ENCODE data around the gene PLCB4. TPM values are rescaled to one million over a fixed set of nuclear protein-coding genes. Genes with fewer than 3 reads are reported as not detected.

PLCB4 gene
- polyA plus RNA-seq, 1 experiment: 8.8 TPM

DNA sequence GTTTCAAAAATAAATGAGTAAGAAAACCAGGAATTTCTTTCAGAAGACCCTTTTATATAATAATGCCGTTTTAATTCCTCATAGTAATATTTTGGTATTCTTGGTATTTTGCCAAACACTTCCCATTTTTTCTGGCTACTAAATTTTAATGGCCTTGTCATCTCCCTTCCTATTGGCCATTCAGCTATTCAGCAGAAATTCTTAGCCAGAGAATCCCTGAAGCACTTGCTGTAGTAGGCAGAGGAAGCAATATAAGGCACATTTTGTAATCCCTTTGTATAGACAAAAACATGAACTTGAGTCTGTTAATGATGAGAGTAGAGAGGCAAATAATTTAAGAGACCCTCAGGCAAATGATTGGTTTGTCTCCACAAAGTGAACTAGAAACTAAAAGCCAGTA, 327.1 kb downstream of the PLCB4 start:
- CTCF ChIA-PET: interaction anchor here (0.8 to 1.8 kb wide), 2 partner anchors 12 to 638 kb away, joined by 3 to 11 read pairs; no protein-coding TSS in a partner anchor
- Histone ChIP-seq H3K36me3 (ENCODE audit: control insufficient read depth, insufficient read depth, low read length) (peaks cover 2% of the 10 kb centered on the region), H3K4me3 (ENCODE audit: low read depth, low read length) (no peak overlapping the region), H3K27me3 (ENCODE audit: control insufficient read depth, insufficient read depth, low read length) (no peaks in the 10 kb centered on the region)
- POLR2A ChIA-PET: no interaction called here
- TF ChIP-seq, protein P1, sequence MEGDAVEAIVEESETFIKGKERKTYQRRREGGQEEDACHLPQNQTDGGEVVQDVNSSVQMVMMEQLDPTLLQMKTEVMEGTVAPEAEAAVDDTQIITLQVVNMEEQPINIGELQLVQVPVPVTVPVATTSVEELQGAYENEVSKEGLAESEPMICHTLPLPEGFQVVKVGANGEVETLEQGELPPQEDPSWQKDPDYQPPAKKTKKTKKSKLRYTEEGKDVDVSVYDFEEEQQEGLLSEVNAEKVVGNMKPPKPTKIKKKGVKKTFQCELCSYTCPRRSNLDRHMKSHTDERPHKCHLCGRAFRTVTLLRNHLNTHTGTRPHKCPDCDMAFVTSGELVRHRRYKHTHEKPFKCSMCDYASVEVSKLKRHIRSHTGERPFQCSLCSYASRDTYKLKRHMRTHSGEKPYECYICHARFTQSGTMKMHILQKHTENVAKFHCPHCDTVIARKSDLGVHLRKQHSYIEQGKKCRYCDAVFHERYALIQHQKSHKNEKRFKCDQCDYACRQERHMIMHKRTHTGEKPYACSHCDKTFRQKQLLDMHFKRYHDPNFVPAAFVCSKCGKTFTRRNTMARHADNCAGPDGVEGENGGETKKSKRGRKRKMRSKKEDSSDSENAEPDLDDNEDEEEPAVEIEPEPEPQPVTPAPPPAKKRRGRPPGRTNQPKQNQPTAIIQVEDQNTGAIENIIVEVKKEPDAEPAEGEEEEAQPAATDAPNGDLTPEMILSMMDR (IDR thresholded peaks at IDR 0.05; ENCODE audit: insufficient read depth, low read depth, low read length): no peak
- DNase-seq (ENCODE audit: low read depth): no peak

DNA sequence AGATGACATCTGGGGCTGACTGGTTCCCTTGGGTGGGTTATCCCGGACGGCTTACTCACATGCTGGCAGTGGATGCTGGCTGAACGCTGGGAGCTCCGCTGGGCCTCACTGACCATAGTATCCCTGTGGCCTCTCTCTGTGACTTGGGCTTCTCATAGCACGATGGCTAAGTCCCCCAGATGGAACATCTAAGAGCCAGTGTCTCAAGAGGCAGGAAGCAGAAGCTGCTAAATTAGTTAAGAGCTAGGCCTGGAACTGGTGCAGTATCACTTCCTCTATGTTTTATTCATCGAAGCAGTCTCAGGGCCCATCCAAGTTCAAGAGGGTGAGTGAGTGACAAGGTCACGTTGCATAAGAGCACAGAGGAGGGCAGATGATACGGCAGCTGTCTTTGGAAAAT, 329.0 kb downstream of the PLCB4 start:
- TF ChIP-seq, protein P1 (IDR thresholded peaks at IDR 0.05; ENCODE audit: insufficient read depth, low read depth, low read length): no peak
- H3K27me3 ChIP-seq (ENCODE audit: control insufficient read depth, insufficient read depth, low read length): no peaks in the 10 kb centered on the region
- H3K4me3 ChIP-seq (ENCODE audit: low read depth, low read length): no peak overlapping the region
- no peak for DNase-seq (ENCODE audit: low read depth)
- H3K36me3 ChIP-seq (ENCODE audit: control insufficient read depth, insufficient read depth, low read length): peaks cover 4% of the 10 kb centered on the region
- POLR2A ChIA-PET: no interaction called here
- CTCF ChIA-PET: interaction anchor here (1.3 to 2.4 kb wide), 2 partner anchors 10 to 212 kb away, joined by 3 to 11 read pairs; no protein-coding TSS in a partner anchor

DNA sequence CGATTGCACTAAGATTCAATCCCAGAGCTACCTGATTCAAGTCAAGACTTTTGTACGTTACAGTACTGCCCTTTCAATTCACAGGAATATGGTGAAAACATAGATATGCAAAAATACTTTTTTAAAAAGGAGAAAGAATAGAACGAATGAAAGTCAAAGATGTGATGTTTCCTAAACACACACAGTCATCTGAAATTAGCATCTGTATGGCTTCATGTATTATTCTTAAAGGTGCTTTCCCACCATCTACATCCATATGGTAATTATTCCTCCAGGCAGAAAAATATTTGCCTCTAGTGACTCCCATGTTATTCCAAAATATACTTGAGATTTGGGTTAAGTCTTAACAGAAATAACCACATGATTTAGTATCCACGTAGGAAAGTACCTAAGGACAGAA, 330.0 kb downstream of the PLCB4 start:
- Histone ChIP-seq H3K4me3 (ENCODE audit: low read depth, low read length) (no peak overlapping the region), H3K27me3 (ENCODE audit: control insufficient read depth, insufficient read depth, low read length) (no peaks in the 10 kb centered on the region), H3K36me3 (ENCODE audit: control insufficient read depth, insufficient read depth, low read length) (peaks cover 4% of the 10 kb centered on the region)
- CTCF ChIA-PET: interaction anchor here (2.4 kb wide), 1 partner anchor 9 kb away, joined by 11 read pairs; no protein-coding TSS in a partner anchor
- DNase-seq (ENCODE audit: low read depth): no peak
- TF ChIP-seq, protein P1 (IDR thresholded peaks at IDR 0.05; ENCODE audit: insufficient read depth, low read depth, low read length): no peak
- POLR2A ChIA-PET: no interaction called here

DNA sequence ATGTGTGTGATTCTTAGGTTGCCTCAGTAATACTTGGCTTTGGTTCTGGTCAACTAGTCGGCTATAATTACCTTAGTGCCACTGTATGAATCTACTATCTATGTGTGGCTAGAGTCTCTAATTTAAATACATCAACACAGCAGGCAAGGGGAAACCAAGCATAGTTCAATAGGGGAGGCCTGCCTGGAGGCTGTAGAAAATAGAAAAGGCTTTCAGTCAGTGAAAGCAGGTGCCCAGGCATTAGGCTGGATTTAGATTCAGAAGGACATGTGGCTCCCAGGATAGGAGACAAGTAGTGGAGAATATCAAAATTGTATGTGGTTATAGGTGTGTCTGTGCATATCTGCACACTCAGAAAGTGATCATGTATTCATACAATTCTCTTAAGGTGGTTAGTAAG, 330.4 kb downstream of the PLCB4 start:
- ChIA-PET POLR2A (no interaction called here), CTCF (interaction anchor here (0.7 to 2.4 kb wide), 2 partner anchors 8 to 9 kb away, joined by 3 to 11 read pairs; no protein-coding TSS in a partner anchor)
- Histone ChIP-seq H3K4me3 (ENCODE audit: low read depth, low read length) (no peak overlapping the region), H3K36me3 (ENCODE audit: control insufficient read depth, insufficient read depth, low read length) (peaks cover 4% of the 10 kb centered on the region), H3K27me3 (ENCODE audit: control insufficient read depth, insufficient read depth, low read length) (no peaks in the 10 kb centered on the region)
- TF ChIP-seq, protein P1 (IDR thresholded peaks at IDR 0.05; ENCODE audit: insufficient read depth, low read depth, low read length): no peak
- no peak for DNase-seq (ENCODE audit: low read depth)

DNA sequence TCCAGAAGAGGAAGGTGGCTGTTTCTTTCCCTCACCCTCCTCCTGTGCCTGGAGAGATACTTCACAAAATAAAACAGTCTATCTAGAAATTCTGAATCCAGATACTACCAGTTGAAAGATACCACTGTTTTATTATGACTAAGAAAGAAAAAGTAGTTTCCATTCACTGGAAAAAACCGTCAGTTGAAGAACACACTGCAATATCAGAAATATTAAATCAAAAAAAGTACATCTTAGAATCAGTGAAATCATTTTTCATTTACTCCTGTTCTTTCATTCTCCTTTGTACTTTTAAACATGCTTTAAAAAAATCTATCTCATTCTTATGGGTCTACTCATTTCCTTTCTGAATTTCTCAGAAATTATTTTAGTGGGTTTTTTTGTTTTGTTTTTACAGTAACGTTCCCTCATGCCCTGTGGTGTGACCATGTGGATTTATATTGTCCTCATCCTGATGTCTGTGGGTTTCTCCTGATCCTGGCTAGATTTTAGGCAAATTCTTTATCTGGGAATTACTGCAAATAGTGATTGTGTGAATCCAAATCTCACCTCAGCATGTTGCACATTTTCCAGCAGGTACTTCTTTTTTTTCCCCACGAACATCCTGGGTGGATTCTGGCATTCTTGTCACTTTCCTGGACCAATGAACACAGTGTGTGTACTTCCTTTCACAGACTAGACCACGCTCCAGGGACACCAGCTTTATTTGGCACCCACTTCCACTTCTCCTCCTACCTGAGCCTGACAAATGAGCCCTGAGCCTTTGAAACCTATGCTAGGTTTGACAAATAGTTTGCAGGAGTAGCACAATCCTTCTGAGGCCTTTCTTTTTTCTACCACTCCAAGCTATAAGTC, 331.5 kb downstream of the PLCB4 start:
- POLR2A ChIA-PET: no interaction called here
- TF ChIP-seq, protein P1 (IDR thresholded peaks at IDR 0.05; ENCODE audit: insufficient read depth, low read depth, low read length): no peak

More for the DNA sequence above, 331.5 kb downstream of the PLCB4 start:
- H3K27me3 ChIP-seq (ENCODE audit: control insufficient read depth, insufficient read depth, low read length): no peaks in the 10 kb centered on the region
- H3K4me3 ChIP-seq (ENCODE audit: low read depth, low read length): no peak overlapping the region
- CTCF ChIA-PET: interaction anchor here (0.7 to 1.1 kb wide), 2 partner anchors 8 to 643 kb away, joined by 3 read pairs; no protein-coding TSS in a partner anchor
- H3K36me3 ChIP-seq (ENCODE audit: control insufficient read depth, insufficient read depth, low read length): peaks cover 2% of the 10 kb centered on the region; the same call in 1 of the 2 replicates
- peak; percentile 3 for DNase-seq (ENCODE audit: low read depth)

Data from BJ (cell line).